HuH-7 (cell line): ENCODE results near the gene ICE2.
"Not testable (repeated sequence)": the region's sequence is repeated elsewhere in the genome, so short reads cannot be mapped to it uniquely, and the experiment has no call there.

Experiments used
- DNase-seq: peaks from one replicate; pipeline ENCODE4 v3.0.0; 2011; ENCODE audit warnings: low spot score

Gene ICE2

GRCh38 chr15:60442763-60443162 lies 36.2 kb downstream of the ICE2 start:
- DNase-seq, result no peak

DNA sequence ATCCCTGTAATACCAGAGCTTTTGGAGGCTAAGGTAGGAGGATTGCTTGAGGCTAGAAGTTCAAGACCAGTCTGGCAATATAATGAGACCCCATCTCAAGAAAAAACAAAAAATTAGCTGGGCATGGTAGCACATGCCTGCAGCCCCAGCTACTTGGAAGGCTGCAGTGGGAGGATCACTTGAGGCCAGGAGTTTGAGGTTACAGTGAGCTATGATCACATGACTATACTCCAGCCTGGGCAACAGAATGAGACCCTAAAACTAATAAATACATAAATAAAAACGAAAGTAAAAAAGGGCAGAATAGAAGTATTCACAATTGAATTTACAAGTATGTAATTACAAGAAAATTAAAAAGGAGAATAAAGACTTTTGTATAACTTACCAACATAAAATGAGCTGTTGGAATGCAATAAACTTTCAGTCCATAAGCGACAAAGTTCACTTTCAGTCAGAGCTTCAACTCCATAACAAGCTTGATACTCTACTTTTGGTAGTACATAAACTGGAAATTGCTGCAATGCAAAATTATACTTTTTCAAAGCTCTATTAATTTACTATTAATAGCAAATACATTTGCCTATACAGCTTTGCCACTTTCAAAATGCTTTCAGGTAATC lies 36.8 kb downstream of the ICE2 start:
- no peak for DNase-seq

GRCh38 chr15:60441331-60441730 lies 37.6 kb downstream of the ICE2 start:
- no peak for DNase-seq

DNA sequence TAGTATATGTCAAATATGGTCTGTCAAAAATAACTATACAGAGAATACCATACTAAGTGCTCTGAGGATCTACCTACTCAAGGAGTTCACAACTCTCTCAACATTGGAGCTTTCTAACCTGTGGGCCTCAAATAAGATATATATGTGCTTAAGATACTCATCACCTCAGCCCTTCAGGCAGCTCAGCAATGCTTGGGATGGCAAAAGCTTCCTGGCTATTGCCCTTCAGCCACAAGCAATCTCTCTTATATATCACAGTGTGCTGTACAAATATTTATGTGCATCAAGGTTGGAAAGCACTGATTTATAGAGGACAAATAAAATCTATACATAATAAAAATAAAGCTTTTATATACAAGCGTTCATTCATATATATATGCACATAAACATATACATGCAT lies 40.3 kb downstream of the ICE2 start:
- DNase-seq, result no peak

DNA sequence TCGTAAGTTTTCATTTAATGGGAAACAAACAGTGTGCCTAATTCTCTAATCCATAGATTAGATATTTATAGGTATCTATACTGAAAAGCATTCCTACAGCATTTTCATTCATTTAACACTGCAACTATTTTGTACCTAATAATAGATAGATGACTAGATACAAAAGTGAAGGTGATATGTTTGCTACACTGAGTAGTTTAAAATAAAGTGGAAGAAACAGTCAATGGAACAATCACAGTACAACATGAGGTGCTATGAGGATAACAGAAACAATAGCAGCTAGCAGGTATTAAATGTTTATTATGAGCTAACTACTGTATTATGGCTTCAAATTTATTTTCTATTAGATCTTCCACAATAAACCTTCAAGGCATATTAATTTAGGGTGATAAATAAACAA lies 50.0 kb downstream of the ICE2 start:
- no peak for DNase-seq

- DNase-seq, result no peak
Measured at GRCh38 chr15:60426870-60427508, 52.0 kb downstream of the ICE2 start.

GRCh38 chr15:60425461-60425860 lies 53.5 kb downstream of the ICE2 start:
- no peak for DNase-seq

DNA sequence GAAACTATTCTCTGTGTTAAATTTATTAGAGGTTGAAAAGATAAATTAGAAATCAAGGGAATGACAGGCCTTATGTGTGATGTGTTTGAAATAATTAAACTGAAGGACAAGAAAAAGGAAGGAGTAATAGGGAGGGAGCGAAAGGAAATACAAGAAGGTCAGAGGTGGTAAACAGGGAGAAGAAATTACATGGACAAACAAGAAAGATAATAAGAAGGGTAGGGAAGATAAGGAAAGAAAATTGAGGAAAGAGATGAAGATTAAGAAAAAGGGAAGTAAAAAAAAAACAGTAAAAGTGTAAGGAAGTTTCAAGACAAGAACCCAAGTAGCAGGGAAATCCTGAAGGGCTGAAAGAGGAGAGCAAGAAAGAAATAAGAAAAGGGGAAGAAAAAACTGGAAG lies 54.9 kb downstream of the ICE2 start:
- no peak for DNase-seq

GRCh38 chr15:60423537-60423936 lies 55.4 kb downstream of the ICE2 start:
- no peak for DNase-seq

DNA sequence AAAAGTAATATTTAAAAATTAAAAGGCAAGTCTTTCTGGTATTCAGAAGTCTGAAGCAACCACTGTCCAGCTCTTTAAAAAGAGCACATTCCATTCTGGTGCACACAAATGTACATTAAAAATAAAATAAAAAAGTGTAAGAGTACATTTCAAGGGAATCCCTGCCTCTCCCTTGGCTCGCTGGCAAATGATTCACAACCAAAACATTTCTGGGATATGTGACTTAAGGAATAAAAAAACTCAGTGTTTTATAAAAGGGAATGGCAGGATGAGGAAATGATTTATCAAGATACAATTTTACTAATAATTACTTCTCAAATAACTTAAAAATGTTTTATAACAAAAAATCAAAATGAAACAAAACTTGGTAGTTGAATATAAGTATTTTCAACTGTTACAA lies 57.4 kb downstream of the ICE2 start:
- no peak for DNase-seq

DNA sequence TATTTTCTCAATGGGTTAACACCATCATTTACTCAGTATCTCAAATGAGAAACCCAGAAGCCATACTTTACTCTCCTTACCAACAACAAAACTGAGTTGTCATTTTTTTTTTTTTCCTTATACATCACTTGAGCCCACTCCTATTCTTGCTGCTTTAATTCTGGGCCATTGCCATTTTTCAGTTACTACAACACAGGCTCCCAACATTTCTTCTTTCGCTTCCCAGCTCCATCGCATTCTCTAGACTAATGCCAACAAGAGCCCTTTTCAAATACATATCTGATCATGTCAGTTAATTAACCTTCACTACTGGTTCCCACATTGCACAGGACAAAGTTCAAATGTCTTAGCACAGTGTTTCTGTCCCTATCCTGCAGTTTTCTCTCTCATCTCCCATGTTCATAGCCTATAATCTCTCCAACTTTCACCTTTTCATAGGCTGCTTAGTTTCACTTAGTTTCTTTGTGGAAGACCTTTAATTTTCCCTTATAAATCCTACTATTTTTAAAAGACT lies 58.7 kb downstream of the ICE2 start:
- DNase-seq, result no peak

DNA sequence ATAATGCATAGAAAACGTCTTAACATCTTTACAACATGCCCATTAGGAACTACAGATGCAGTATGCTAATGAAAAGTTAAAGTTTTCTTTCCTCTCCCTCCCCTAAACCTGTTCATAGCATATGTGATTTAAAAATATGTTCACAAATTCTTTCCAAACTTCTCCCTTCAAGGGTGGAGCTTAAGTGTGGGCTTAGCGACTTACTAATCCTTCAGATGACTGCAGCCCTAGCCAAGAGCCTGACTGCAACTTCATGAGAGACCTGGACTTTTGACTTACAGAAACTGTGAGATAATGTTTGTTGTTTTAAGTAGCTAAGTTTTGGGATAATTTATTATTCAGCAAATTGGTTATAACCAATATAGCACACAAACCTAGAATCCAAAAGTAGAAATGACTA lies 59.2 kb downstream of the ICE2 start:
- DNase-seq, result no peak

DNA sequence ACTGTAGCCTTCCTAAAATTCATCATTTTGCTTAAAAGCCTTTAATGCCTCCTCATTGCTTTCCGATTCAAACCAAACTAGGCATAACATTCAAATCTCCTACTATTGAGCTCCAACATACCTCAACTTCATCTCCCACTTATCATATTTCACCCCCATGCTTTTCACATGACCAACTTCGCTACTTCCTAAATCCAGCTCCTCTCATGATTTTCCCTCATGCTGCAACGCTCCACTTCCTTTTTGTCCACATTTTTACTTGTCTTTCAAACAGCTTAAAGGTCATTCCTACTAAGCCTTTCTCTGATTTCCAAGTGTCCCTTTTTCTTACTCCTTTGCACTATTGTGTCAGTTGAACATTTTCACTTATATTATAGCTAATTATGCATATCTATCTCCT lies 60.8 kb downstream of the ICE2 start:
- DNase-seq, result no peak

DNA sequence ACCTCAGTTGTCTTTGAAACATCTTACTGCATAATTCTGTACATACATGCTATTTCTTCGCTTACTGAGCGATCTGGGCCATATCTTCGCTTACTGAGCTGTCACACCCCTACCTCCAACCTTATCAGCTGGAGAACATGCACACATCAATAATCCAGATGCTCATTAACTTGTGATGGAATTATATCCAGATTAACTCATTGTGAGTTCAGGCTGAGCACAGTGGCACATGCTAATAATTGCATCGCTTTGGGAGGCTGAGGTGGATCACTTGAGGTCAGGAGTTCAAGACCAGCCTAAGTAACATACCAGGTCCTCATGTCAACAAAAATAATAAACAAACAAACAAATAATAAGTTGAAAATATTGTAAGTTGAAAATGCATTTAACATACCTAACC lies 61.8 kb downstream of the ICE2 start:
- DNase-seq, result no peak

DNA sequence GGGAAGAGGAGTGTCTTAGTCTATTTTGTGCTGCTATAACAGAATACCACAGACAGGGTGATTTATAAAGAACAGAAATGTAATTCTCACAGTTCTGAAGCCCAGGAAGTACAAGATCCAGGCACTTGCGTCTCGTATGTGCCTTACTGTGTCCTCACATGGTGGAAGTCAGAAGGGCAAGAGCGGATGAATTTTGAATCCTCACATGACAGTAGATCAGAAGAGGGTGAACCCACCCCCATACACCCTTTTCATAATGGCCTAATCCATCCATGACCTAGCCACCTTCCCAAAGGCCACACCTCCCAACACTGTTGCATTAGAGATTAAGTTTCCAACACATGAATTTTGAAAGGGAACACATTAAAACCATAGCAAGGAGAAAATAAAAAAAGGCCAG lies 62.5 kb downstream of the ICE2 start:
- no peak for DNase-seq

- no peak for DNase-seq
Measured at GRCh38 chr15:60414016-60414682, 64.8 kb downstream of the ICE2 start.

DNA sequence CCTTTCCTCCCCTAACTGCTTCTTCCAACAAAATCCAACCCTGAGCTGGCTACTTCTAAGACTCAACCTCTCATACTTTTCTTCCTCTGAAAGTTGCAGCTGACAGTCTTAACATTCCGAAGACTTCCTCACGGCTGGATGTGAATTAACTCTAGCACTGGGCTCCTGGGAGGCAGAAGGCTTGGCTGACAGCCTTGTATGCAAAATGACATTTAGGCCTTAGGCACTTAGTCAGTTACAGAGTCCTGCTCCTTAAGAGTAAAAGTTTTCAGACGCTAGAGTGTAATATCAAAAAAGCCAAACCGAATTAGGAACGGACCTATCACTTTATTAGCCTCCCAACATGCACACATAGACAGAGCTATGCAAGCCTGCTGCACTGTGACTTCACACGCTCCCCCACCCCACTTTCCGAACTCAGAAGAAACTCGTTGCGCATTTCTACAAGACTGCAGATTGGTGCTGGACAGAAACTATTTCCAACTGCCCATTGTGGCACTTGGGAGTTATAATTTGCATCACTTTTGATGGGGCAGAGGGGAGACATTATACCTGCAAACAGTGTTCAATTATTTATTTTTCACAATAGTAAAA lies 65.6 kb downstream of the ICE2 start:
- no peak for DNase-seq

GRCh38 chr15:60412807-60413206 lies 66.1 kb downstream of the ICE2 start:
- DNase-seq, result not testable (repeated sequence)

DNA sequence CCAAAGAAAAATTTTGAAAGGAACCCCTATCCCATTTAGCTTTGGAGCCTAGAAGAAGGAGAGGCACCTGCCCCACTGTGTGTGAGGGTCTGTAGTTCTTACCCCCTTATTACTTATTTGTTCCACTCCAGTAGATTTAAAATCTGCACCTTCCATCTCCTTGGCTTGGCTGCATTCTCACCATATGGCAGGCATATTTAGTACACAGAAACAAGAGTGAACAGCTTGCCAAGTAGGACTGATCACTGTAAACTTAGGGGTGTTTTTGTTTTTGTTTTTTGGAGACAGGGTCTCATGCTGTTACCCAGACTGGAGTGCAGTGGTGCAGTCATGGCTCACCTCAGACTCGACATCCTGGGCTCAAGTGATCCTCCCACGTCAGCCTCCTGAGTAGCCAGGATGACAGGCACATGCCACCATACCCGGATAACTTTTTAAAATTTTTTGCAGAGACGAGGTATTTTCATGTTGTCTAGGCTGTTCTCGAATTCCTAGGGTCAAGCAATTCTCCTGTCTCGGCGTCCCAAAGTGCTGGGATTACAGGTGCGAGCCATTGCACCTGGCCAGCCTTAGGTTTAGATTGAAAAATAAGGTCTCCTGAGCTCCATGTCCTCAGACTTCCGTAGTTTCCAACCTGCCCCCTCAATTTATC lies 67.0 kb downstream of the ICE2 start:
- DNase-seq, result no peak

GRCh38 chr15:60410350-60410749 lies 68.6 kb downstream of the ICE2 start:
- DNase-seq, result not testable (repeated sequence)

GRCh38 chr15:60408463-60408981 lies 70.4 kb downstream of the ICE2 start:
- DNase-seq, result no peak

DNA sequence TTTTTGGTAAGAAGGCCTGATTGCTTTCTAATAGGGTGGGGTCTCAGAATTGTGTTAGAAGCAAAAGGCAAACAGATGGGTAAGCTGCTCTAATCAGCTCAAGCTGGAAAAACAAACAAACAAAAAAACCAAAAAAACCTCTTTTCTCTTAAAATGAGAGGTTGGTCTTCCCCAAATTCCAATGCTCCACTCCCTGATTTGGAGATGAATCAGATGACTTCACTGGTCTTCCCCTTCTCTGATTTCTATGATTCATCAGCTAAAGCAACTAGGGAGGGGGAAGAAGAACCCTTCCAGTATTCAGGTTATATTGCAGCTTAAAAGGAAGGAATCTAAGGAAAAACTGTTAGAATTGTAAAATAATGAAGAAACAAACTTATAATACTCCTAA lies 71.5 kb downstream of the ICE2 start:
- no peak for DNase-seq
